HepG2 (cell line): ENCODE results near the gene GLRX5. TPM values are rescaled to one million over a fixed set of nuclear protein-coding genes. Genes with fewer than 3 reads are reported as not detected.

Experiments
- AGO2 ChIP-seq: fragments of 200-400 bp; formaldehyde crosslinking; optimal IDR thresholded peaks from 2 replicates; pipeline ENCODE3; 2017; ENCODE audit warnings: mild to moderate bottlenecking, low read depth, low read length, moderate library complexity
- CBX5 ChIP-seq: sonication (generic); formaldehyde crosslinking; IDR thresholded peaks from 2 replicates; pipeline ENCODE4 v1.4.0; 2020; ENCODE audit warnings: missing genetic modification reagents, borderline replicate concordance
- CREBL2 ChIP-seq: sonication (generic); formaldehyde crosslinking; IDR thresholded peaks from 2 replicates; pipeline ENCODE4 v1.8.1; 2023; ENCODE audit warnings: missing genetic modification reagents, mild to moderate bottlenecking, borderline replicate concordance
- DRAP1 ChIP-seq: IDR thresholded peaks from 2 replicates; pipeline ENCODE4 v1.6.1; 2016; ENCODE audit warnings: missing genetic modification reagents, missing compliant biosample characterization
- EEA1 ChIP-seq: sonication (generic); formaldehyde crosslinking; IDR thresholded peaks from 2 replicates; pipeline ENCODE4 v1.5.1; 2020; ENCODE audit warnings: mild to moderate bottlenecking, missing genetic modification reagents, borderline replicate concordance
- ELF1 ChIP-seq: sonication (generic); formaldehyde crosslinking; IDR thresholded peaks from 2 replicates; pipeline ENCODE4 v1.4.0; 2020; ENCODE audit warnings: missing genetic modification reagents
- ETV5 ChIP-seq: IDR thresholded peaks from 2 replicates; pipeline ENCODE4 v1.6.1; 2018; ENCODE audit warnings: missing biosample characterization, missing genetic modification reagents, inconsistent platforms, borderline replicate concordance
- GTF2F1 ChIP-seq: fragments of 150-350 bp; IDR thresholded peaks from 2 replicates; pipeline ENCODE4 v1.6.1; 2014; ENCODE audit warnings: low read length
- HNF4A ChIP-seq: sonication (generic); formaldehyde crosslinking; IDR thresholded peaks from 2 replicates; pipeline ENCODE4 v1.4.0; 2020; ENCODE audit warnings: missing genetic modification reagents
- KLF11 ChIP-seq: IDR thresholded peaks from 2 replicates; pipeline ENCODE4 v1.6.1; 2016; ENCODE audit warnings: missing compliant biosample characterization
- LBX2 ChIP-seq: sonication (generic); formaldehyde crosslinking; IDR thresholded peaks from 2 replicates; pipeline ENCODE4 v1.5.0; 2020; ENCODE audit warnings: missing genetic modification reagents, mild to moderate bottlenecking, borderline replicate concordance
- MTA1 ChIP-seq: sonication (generic); formaldehyde crosslinking; IDR thresholded peaks from 2 replicates; pipeline ENCODE4 v1.4.0; 2020; ENCODE audit warnings: missing genetic modification reagents, mild to moderate bottlenecking, borderline replicate concordance
- MTF2 ChIP-seq: sonication (generic); formaldehyde crosslinking; IDR thresholded peaks from 2 replicates; pipeline ENCODE4 v1.5.0; 2020; ENCODE audit warnings: missing genetic modification reagents, borderline replicate concordance
- PLSCR1 ChIP-seq: sonication (generic); formaldehyde crosslinking; IDR thresholded peaks from 2 replicates; pipeline ENCODE4 v1.5.0; 2020; ENCODE audit warnings: missing genetic modification reagents, mild to moderate bottlenecking, borderline replicate concordance
- ZNF530 ChIP-seq: sonication (generic); formaldehyde crosslinking; IDR thresholded peaks from 2 replicates; pipeline ENCODE4 v1.5.0; 2020; ENCODE audit warnings: low read depth, mild to moderate bottlenecking, missing genetic modification reagents
- ZNF629 ChIP-seq: sonication (generic); formaldehyde crosslinking; conservative IDR thresholded peaks from 2 replicates; pipeline ENCODE4 v1.5.0; 2020; ENCODE audit warnings: missing genetic modification reagents
- ZNF704 ChIP-seq: sonication (generic); formaldehyde crosslinking; IDR thresholded peaks from 2 replicates; pipeline ENCODE4 v1.8.1; 2023; ENCODE audit warnings: mild to moderate bottlenecking, inconsistent platforms, moderate library complexity, missing genetic modification reagents, borderline replicate concordance
- ZNF740 ChIP-seq: sonication (generic); formaldehyde crosslinking; IDR thresholded peaks from 2 replicates; pipeline ENCODE4 v1.4.0; 2020; ENCODE audit warnings: missing genetic modification reagents
- ZNF883 ChIP-seq: sonication (generic); formaldehyde crosslinking; IDR thresholded peaks from 2 replicates; pipeline ENCODE4 v1.5.1; 2020; ENCODE audit warnings: mild to moderate bottlenecking, missing genetic modification reagents; ENCODE audit errors: not compliant biosample characterization
- ZSCAN20 ChIP-seq: sonication (generic); formaldehyde crosslinking; IDR thresholded peaks from 2 replicates; pipeline ENCODE4 v1.4.0; 2020; ENCODE audit warnings: missing genetic modification reagents, mild to moderate bottlenecking, borderline replicate concordance
- ZSCAN5A ChIP-seq: sonication (generic); formaldehyde crosslinking; IDR thresholded peaks from 2 replicates; pipeline ENCODE4 v1.8.0; 2022; ENCODE audit warnings: mild to moderate bottlenecking, missing genetic modification reagents, borderline replicate concordance
- ZUFSP ChIP-seq: sonication (generic); formaldehyde crosslinking; IDR thresholded peaks from 2 replicates; pipeline ENCODE4 v1.9.0; 2021; ENCODE audit warnings: missing genetic modification reagents, mild to moderate bottlenecking, borderline replicate concordance
- polyA plus RNA-seq, 8 experiments: library from polyadenylated mRNA; depleted of rRNA in 3 of 8; stranded (reverse) in 7 of 8; unstranded in 1 of 8; fragments of >200 nt; fragmentation: Illumina TruSeq in 4 of 8; extraction: Trizol in 4 of 8; gene quantifications; 2 replicates each; pipeline versions ENCODE4 v1.2.1 to v1.2.3, GENCODE V29; 2011 to 2016; ENCODE audit warnings: low read depth in 4 of 8, missing spikeins in 1 of 8, mixed read lengths in 1 of 8; ENCODE audit not compliant: insufficient read depth in 1 of 8
- total RNA-seq, 5 experiments: library from RNA; depleted of rRNA; stranded (reverse); fragments of >200 nt; fragmentation: Illumina TruSeq; extraction: Trizol; gene quantifications; 2 replicates each; pipeline ENCODE4 v1.2.3, GENCODE V29; 2016; ENCODE audit warnings: low read depth in 1 of 5

Gene GLRX5
- total and polyA plus RNA-seq, 2 of the 13 experiments (the other 11 are each of a cell fraction or from before 2014, with no cell fraction given), result 122 to 146 TPM

GRCh38 chr14:95515596-95516552 lies 19.0 kb upstream of the GLRX5 start (continued):
- TF ChIP-seq ZUFSP (CRISPR knock-in tag), result no peak
- no peak for TF ChIP-seq ZSCAN20
- TF ChIP-seq CREBL2 (CRISPR knock-in tag), result no peak
- TF ChIP-seq HNF4A (CRISPR knock-in tag), result peak; percentile 40; the same call in 1 of the 2 replicates
- no peak for TF ChIP-seq LBX2 (CRISPR knock-in tag)
- TF ChIP-seq CBX5 (CRISPR knock-in tag), result no peak
- TF ChIP-seq ELF1, result no peak
- no peak for TF ChIP-seq AGO2
- no peak for TF ChIP-seq ZNF740 (CRISPR knock-in tag)
- no peak for TF ChIP-seq ZNF883 (CRISPR knock-in tag)
- no peak for TF ChIP-seq EEA1 (CRISPR knock-in tag)
- TF ChIP-seq ZNF530 (CRISPR knock-in tag), result no peak
- no peak for TF ChIP-seq ZNF704 (CRISPR knock-in tag)
- no peak for TF ChIP-seq KLF11 (CRISPR knock-in tag)
- no peak for TF ChIP-seq DRAP1 (CRISPR knock-in tag)
- no peak for TF ChIP-seq ETV5 (CRISPR knock-in tag)
- TF ChIP-seq GTF2F1, result no peak
- TF ChIP-seq ZNF629, result peak; percentile 44
- no peak for TF ChIP-seq MTA1 (CRISPR knock-in tag)
- TF ChIP-seq ZSCAN5A (CRISPR knock-in tag), result no peak
- TF ChIP-seq MTF2 (CRISPR knock-in tag), result no peak
- TF ChIP-seq PLSCR1 (CRISPR knock-in tag), result no peak
